ENCODE results near the gene ZKSCAN4. TPM values are rescaled to one million over a fixed set of nuclear protein-coding genes. Genes with fewer than 3 reads are reported as not detected.

The ZKSCAN4 gene
- 7.5 and 8.4 TPM in 2 replicates for total RNA-seq (2013; cell fraction: nucleolus; rRNA removed)
- 4.4 and 5.8 TPM in 2 replicates for total RNA-seq (2014; rRNA removed)
- 5.8 and 6.1 TPM in 2 replicates for total RNA-seq (2014; rRNA removed; fragmentation: Illumina TruSeq; extraction: Trizol)
- total RNA-seq (2021): 5.8 and 6.4 TPM in 2 replicates
- 2.7 TPM for polyA plus RNA-seq (2011; ENCODE audit: low read depth)
- 5.5 and 7.0 TPM in 2 replicates for polyA plus RNA-seq (2011; rRNA removed)
- 3.2 and 3.9 TPM in 2 replicates for polyA plus RNA-seq (2011; cell fraction: cytosol; rRNA removed)
- 4.3 and 4.9 TPM in 2 replicates for polyA plus RNA-seq (2011; cell fraction: nucleus; rRNA removed)
- polyA plus RNA-seq (2012): 3.3 and 5.0 TPM in 2 replicates
- 6.5 and 7.4 TPM in 2 replicates for polyA plus RNA-seq (2014; fragmentation: Illumina TruSeq; extraction: Trizol)
- polyA plus RNA-seq (2014; fragmentation: Nextera tagmentation; extraction: Ambion mirVana): 1 to 10 TPM; 3.0 to 3.3 TPM
- polyA plus RNA-seq (2014; rRNA removed): 4.3 and 4.8 TPM in 2 replicates
- 1 to 10 TPM; 4.9 to 5.1 TPM for polyA plus RNA-seq (2016; fragmentation: Nextera tagmentation; extraction: Ambion mirVana)
- 6.5 and 7.1 TPM in 2 replicates for polyA minus RNA-seq (2011; rRNA and poly(A)+ RNA removed)
- polyA minus RNA-seq (2011; cell fraction: cytosol; rRNA and poly(A)+ RNA removed): 2.7 and 3.2 TPM in 2 replicates
- polyA minus RNA-seq (2011; cell fraction: nucleus; rRNA and poly(A)+ RNA removed): 3.7 and 4.2 TPM in 2 replicates
- percentile 69 among the genes with signal in this experiment for Bru-seq, nascent RNA
- percentile 57 among the genes with signal in this experiment for BruChase-seq, experiment 1, labeled RNA remaining after a 6-hour chase
- BruChase-seq, experiment 2, labeled RNA remaining after a 2-hour chase: percentile 64 among the genes with signal in this experiment
- long read RNA-seq, experiment 1, partial matches to known transcripts: 0 of 2 reads
- long read RNA-seq, experiment 1, other reads (novel, unspliced or antisense): 1 of 2 reads
- long read RNA-seq, experiment 2, transcript ZKSCAN4-201 (5 exons, 2,375 nt): major isoform, 9 of 33 reads
- long read RNA-seq, experiment 2, partial matches to known transcripts: 0 of 33 reads
- long read RNA-seq, experiment 2, other reads (novel, unspliced or antisense): 24 of 33 reads

GRCh38 chr6:28252009-28252975 is at the start of gene ZKSCAN4:
Gene ZKSCAN4, minus strand, starts transcription at chr6:28252269. Its CDS starts 289 bp downstream, at chr6:28251980.
- H3K4me3 ChIP-seq: peak within 1 kb of the TSS; percentile 99
- no peaks in the 10 kb centered on the region for H4K20me1 ChIP-seq (ENCODE audit: control insufficient read depth, insufficient read depth)
- intact Hi-C loops (cut with micrococcal nuclease; ENCODE audit: unreplicated experiment): loop anchor here (1.0 to 2.0 kb wide), 4 partner anchors 15 to 115 kb away; partner anchors contain the start of genes ZSCAN26 and ZSCAN9
- peak; percentile 67 for DNase-seq (ENCODE audit: low read depth, low spot score)
- peak within 1 kb of the TSS; percentile 55 for H3K27ac ChIP-seq (ENCODE audit: control insufficient read depth, insufficient read depth)
- H3K36me3 ChIP-seq (ENCODE audit: control insufficient read depth in 2 of 2, insufficient read depth in 2 of 2, low read length in 1 of 2): no peaks in the 10 kb centered on the region
- CTCF ChIA-PET: interaction anchor here (0.7 to 2.0 kb wide), 8 partner anchors 15 to 116 kb away, joined by 3 to 14 read pairs (median 4); partner anchors contain the start of gene ZSCAN26
- POLR2A ChIA-PET: interaction anchor here (0.8 to 1.4 kb wide), 6 partner anchors 15 to 175 kb away, joined by 3 to 5 read pairs (median 4); partner anchors contain the start of genes PGBD1 and ZSCAN26
- peaks cover 14% of the 10 kb centered on the region for H3K79me2 ChIP-seq (ENCODE audit: control insufficient read depth, insufficient read depth, low read length)
- BruUV-seq (replicated peaks): TSS peak; percentile 58
- H2AFZ ChIP-seq (ENCODE audit: control insufficient read depth, low read depth, low read length): peak within 1 kb of the TSS; percentile 90
- H3K9ac ChIP-seq (ENCODE audit: control insufficient read depth, insufficient read depth, low read length): peak within 1 kb of the TSS; percentile 67
- peak; percentile 84 for FAIRE-seq
- H3K27me3 ChIP-seq (replicated peaks in 1 of 2; ENCODE audit: control insufficient read depth in 2 of 2, insufficient read depth in 2 of 2, low read length in 1 of 2): no peaks in the 10 kb centered on the region
- SMC1A ChIA-PET (ENCODE audit: uncharacterized antibody, unreplicated experiment): interaction anchor here (0.8 to 2.9 kb wide), 12 partner anchors 12 to 145 kb away, joined by 3 to 30 read pairs (median 5); partner anchors contain the start of genes PGBD1, ZKSCAN8 and ZSCAN26
- RAD21 ChIA-PET (ENCODE audit: unreplicated experiment): interaction anchor here (0.8 to 1.9 kb wide), 12 partner anchors 9 to 146 kb away, joined by 3 to 17 read pairs (median 6); partner anchors contain the start of genes ZKSCAN8 and ZSCAN26
- WGBS (ENCODE audit: insufficient coverage, insufficient replicate concordance, low lambda C conversion rate, missing lambda C conversion rate): 4% methylated on average over 14 of the region's 14 CpGs
- peak within 1 kb of the TSS; percentile 82 for H3K4me2 ChIP-seq (ENCODE audit: control insufficient read depth, insufficient read depth)
- in situ Hi-C loops (cut with MboI): no loop called here
- H3K4me1 ChIP-seq (ENCODE audit: control insufficient read depth, insufficient read depth, low read length): no peaks in the 10 kb centered on the region
- no peaks in the 10 kb centered on the region for H3K9me3 ChIP-seq (replicated peaks; ENCODE audit: control insufficient read depth, insufficient read depth, low read length)
- peak; percentile 93 for ATAC-seq
- TF ChIP-seq NR2C1 (IDR thresholded peaks at IDR 0.05): peak; percentile 72
- TF ChIP-seq NR2F1 (conservative IDR thresholded peaks at IDR 0.05): no peak
- no peak for TF ChIP-seq PBX3 (IDR thresholded peaks at IDR 0.05; ENCODE audit: insufficient replicate concordance, low read depth, low read length)
- TF ChIP-seq ASH2L (IDR thresholded peaks at IDR 0.05; ENCODE audit: borderline replicate concordance, low read depth): no peak
- TF ChIP-seq SMC3 (IDR thresholded peaks at IDR 0.05; ENCODE audit: borderline replicate concordance, low read length): peak; percentile 29; the same call in 1 of the 2 replicates
- TF ChIP-seq EP300 (IDR thresholded peaks at IDR 0.05; ENCODE audit: borderline replicate concordance in 1 of 2, control insufficient read depth in 1 of 2, low read depth in 2 of 2, low read length in 2 of 2): no peak
- peak; percentile 85 for TF ChIP-seq TAF1 (IDR thresholded peaks at IDR 0.05; ENCODE audit: borderline replicate concordance, low read depth, low read length)
- TF ChIP-seq CBX5 (IDR thresholded peaks at IDR 0.05; ENCODE audit: low read depth): peak; percentile 44; the same call in 1 of the 2 replicates
- peak; percentile 36 for TF ChIP-seq SP1 (IDR thresholded peaks at IDR 0.05; ENCODE audit: low read depth, low read length)
- TF ChIP-seq CBFB (IDR thresholded peaks at IDR 0.05; ENCODE audit: low read depth): peak; percentile 68; the same call in 1 of the 2 replicates
- TF ChIP-seq CREM (IDR thresholded peaks at IDR 0.05; ENCODE audit: low read depth): peak; percentile 28; the same call in 1 of the 2 replicates
- TF ChIP-seq EGR1 (IDR thresholded peaks at IDR 0.05; ENCODE audit: borderline replicate concordance in 1 of 2, low read depth in 2 of 2, low read length in 2 of 2): peak; percentile 65 to 66
- peak; percentile 25 for TF ChIP-seq SIX5 (IDR thresholded peaks at IDR 0.05; ENCODE audit: low read depth, low read length, severe bottlenecking)
- no peak; the same call in 1 of the 2 replicates for TF ChIP-seq PAX5 (IDR thresholded peaks at IDR 0.05; ENCODE audit: borderline replicate concordance, low read depth, low read length)
- TF ChIP-seq STAT1 (conservative IDR thresholded peaks at IDR 0.05): 0 out of 2 replicates have a peak, but pooled peaks have one; percentile 63

All from GM12878 (cell line).